Stomach smooth muscle (tissue), 2 donors: Measurements from ENCODE around the gene RAB7B.

Experiments used
- H3K27ac ChIP-seq: one replicate; pipeline ENCODE4 v1.7.0; 2013; ENCODE audit warnings: mild to moderate bottlenecking, low read length, inconsistent platforms
- H3K27me3 ChIP-seq, 2 donors: one replicate each; pipeline ENCODE4 v1.7.0; 2013; ENCODE audit warnings: low read length in 2 of 2; ENCODE audit not compliant: insufficient read depth in 2 of 2, control insufficient read depth in 1 of 2
- H3K36me3 ChIP-seq, 2 donors: one replicate each; pipeline ENCODE4 v1.7.0; 2013; ENCODE audit warnings: low read length in 2 of 2; ENCODE audit not compliant: control insufficient read depth in 2 of 2, insufficient read depth in 2 of 2
- H3K4me1 ChIP-seq: one replicate; pipeline ENCODE4 v1.7.0; 2013; ENCODE audit warnings: low read length; ENCODE audit not compliant: control insufficient read depth, insufficient read depth
- H3K4me3 ChIP-seq, 2 donors: one replicate each; pipeline ENCODE4 v1.7.0; 2013; ENCODE audit warnings: low read length in 2 of 2
- H3K9ac ChIP-seq, 2 donors: one replicate each; pipeline ENCODE4 v1.7.0; 2013; ENCODE audit warnings: low read length in 2 of 2, mild to moderate bottlenecking in 1 of 2
- H3K9me3 ChIP-seq, 2 donors: one replicate each; pipeline ENCODE4 v1.7.0; 2013; ENCODE audit warnings: low read length in 2 of 2; ENCODE audit not compliant: control insufficient read depth in 2 of 2
- donor health status: healthy.
- donor health status: Pancreatic carcinoma.

Gene RAB7B

DNA sequence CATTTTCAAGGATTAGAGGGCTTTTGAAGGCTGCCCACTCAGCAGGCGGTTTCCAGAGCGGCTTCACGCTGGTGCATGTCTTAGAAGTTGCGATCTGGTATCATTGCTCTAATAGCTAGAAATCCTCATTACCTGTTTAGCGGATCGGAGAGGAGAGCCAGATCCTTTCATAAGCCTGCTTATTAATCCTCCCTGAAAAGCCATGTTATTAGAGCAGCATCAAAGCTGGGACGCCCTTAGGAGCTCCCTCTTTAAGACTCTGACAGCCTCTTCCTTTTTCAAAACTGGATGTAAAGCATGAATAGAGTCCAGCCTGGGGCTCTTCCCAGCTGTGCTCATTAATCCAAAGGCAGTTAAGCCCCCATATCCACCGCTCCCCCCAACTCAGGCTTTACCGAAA is 34.4 kb upstream of the RAB7B start:
- Histone ChIP-seq H3K9me3 (peaks cover 0 to 4% of the 10 kb centered on the region in 2 donors), H3K36me3 (no peaks in the 10 kb centered on the region), H3K27ac (no peak overlapping the region), H3K27me3 (peaks cover 8% of the 10 kb centered on the region in 2 donors), H3K4me1 (no peaks in the 10 kb centered on the region), H3K4me3 (no peak overlapping the region), H3K9ac (no peak overlapping the region)

GRCh38 chr1:206036663-206037455 is 33.7 kb upstream of the RAB7B start:
- no peak overlapping the region for H3K9ac ChIP-seq
- H3K9me3 ChIP-seq: peaks cover 0 to 4% of the 10 kb centered on the region in 2 donors
- no peaks in the 10 kb centered on the region for H3K4me1 ChIP-seq
- no peaks in the 10 kb centered on the region for H3K36me3 ChIP-seq
- H3K27me3 ChIP-seq: peaks cover 8% of the 10 kb centered on the region in 2 donors
- no peak overlapping the region for H3K4me3 ChIP-seq
- H3K27ac ChIP-seq: no peak overlapping the region

- Histone ChIP-seq H3K27ac (no peak overlapping the region), H3K9ac (no peak overlapping the region), H3K4me3 (no peak overlapping the region), H3K27me3 (peaks cover 3 to 5% of the 10 kb centered on the region in 2 donors), H3K36me3 (no peaks in the 10 kb centered on the region), H3K4me1 (no peaks in the 10 kb centered on the region), H3K9me3 (peaks cover 0 to 4% of the 10 kb centered on the region in 2 donors)
Observed at GRCh38 chr1:206035027-206035426, 31.8 kb upstream of the RAB7B start.

GRCh38 chr1:206032380-206033140 is 29.4 kb upstream of the RAB7B start:
- Histone ChIP-seq H3K4me1 (no peaks in the 10 kb centered on the region), H3K36me3 (no peaks in the 10 kb centered on the region)

DNA sequence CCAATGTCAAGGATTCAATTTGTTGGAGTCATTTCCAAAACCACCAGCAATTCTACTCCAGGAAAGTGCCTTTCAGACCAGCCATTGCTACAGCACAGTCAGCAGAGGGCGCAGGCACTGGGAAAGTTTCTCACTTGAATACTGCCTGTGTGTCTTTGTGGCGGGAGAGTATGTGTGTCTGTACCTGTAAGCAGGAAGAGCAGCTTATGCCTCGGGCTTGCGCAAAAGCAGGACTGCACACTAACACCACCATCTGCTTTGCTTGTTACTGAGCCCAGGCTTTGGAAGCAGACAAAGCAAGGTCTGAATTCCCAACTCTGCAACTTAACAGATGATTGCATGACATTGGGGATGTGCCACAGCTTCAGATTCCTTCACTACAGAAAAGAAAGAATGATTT is 27.5 kb upstream of the RAB7B start:
- H3K27ac ChIP-seq: no peak overlapping the region
- no peak overlapping the region for H3K9ac ChIP-seq
- no peak overlapping the region for H3K4me3 ChIP-seq
- no peaks in the 10 kb centered on the region for H3K4me1 ChIP-seq
- H3K36me3 ChIP-seq: no peaks in the 10 kb centered on the region
- H3K9me3 ChIP-seq: peaks cover 0 to 4% of the 10 kb centered on the region in 2 donors
- peaks cover 3 to 5% of the 10 kb centered on the region in 2 donors for H3K27me3 ChIP-seq

More at GRCh38 chr1:206032380-206033140, 29.4 kb upstream of the RAB7B start:
- peaks cover 0 to 4% of the 10 kb centered on the region in 2 donors for H3K9me3 ChIP-seq
- H3K27ac ChIP-seq: no peak overlapping the region
- H3K27me3 ChIP-seq: peaks cover 3 to 5% of the 10 kb centered on the region in 2 donors
- H3K9ac ChIP-seq: no peak overlapping the region
- no peak overlapping the region for H3K4me3 ChIP-seq

DNA sequence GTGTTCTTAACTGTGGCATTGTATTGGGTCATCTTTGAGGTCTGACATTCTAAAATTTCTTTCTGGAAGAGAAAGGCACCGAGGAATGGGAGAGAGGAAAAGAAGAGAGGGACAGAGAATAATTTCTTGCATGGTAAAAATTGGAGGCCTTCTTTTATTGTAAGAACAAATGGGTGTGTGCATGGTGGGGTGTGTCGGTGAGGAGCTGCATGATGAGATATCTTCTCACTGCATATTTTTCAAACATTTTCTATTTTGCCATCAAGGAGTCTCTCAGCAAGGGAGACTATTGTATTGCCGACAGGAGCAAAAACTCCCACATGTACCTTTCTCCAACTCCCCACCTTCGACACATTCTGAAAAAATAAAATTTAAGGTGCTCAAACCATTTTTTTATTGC is 27.0 kb upstream of the RAB7B start:
- Histone ChIP-seq H3K36me3 (no peaks in the 10 kb centered on the region), H3K27me3 (peaks cover 3 to 5% of the 10 kb centered on the region in 2 donors), H3K9me3 (peaks cover 0 to 4% of the 10 kb centered on the region in 2 donors), H3K9ac (no peak overlapping the region), H3K4me1 (no peaks in the 10 kb centered on the region), H3K4me3 (no peak overlapping the region), H3K27ac (no peak overlapping the region)

- Histone ChIP-seq H3K4me1 (no peaks in the 10 kb centered on the region), H3K27me3 (peaks cover 3 to 5% of the 10 kb centered on the region in 2 donors), H3K9ac (no peak overlapping the region), H3K36me3 (no peaks in the 10 kb centered on the region), H3K27ac (no peak overlapping the region), H3K4me3 (no peak overlapping the region), H3K9me3 (peaks cover 0 to 4% of the 10 kb centered on the region in 2 donors)
Observed at GRCh38 chr1:206029484-206029883, 26.3 kb upstream of the RAB7B start.

- no peaks in the 10 kb centered on the region for H3K36me3 ChIP-seq
- no peaks in the 10 kb centered on the region for H3K9me3 ChIP-seq
- no peak overlapping the region for H3K27ac ChIP-seq
- no peaks in the 10 kb centered on the region for H3K4me1 ChIP-seq
- no peak overlapping the region for H3K4me3 ChIP-seq
- no peak overlapping the region for H3K9ac ChIP-seq
- H3K27me3 ChIP-seq: peaks cover 7 to 8% of the 10 kb centered on the region in 2 donors
Observed at GRCh38 chr1:206025283-206025820, 22.2 kb upstream of the RAB7B start.

DNA sequence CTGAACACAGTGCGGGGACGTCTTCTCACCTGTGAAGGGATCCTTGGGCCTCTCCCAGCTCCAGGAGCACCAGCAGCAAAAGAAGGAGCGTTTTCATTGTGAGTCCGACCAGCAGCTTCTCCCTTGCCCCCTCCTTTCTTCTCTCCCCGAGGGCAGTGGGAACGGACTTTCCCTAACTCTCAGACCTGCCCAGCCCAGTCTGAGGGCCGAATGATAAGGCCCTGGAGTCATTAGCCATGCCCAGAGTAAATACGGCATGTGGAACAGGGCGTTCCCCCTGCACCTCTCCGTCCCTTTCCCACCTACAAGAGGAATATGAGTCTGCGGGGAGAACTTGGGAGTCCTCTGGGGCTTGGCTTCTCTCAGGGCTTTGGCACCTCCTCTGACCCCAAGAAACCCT is 20.5 kb upstream of the RAB7B start, which contains the start of gene CTSE:
Gene CTSE, minus strand, starts transcription at position 201 of the 400 bp plus-strand sequence. Its CDS starts 104 bp downstream, at position 97.
- H3K4me3 ChIP-seq: no peak within 1 kb of the TSS

GRCh38 chr1:206022766-206023165 is 19.6 kb upstream of the RAB7B start:
- Histone ChIP-seq H3K4me1 (no peaks in the 10 kb centered on the region), H3K9me3 (no peaks in the 10 kb centered on the region), H3K36me3 (no peaks in the 10 kb centered on the region), H3K27ac (no peak overlapping the region), H3K27me3 (peaks cover 3 to 4% of the 10 kb centered on the region in 2 donors), H3K9ac (no peak overlapping the region), H3K4me3 (no peak overlapping the region)

More for the DNA sequence above, 20.5 kb upstream of the RAB7B start, which contains the start of gene CTSE:
- Histone ChIP-seq H3K9ac (no peak within 1 kb of the TSS), H3K4me1 (no peaks in the 10 kb centered on the region), H3K27ac (no peak within 1 kb of the TSS), H3K36me3 (no peaks in the 10 kb centered on the region), H3K27me3 (peaks cover 3 to 4% of the 10 kb centered on the region in 2 donors), H3K9me3 (no peaks in the 10 kb centered on the region)
